ENCODE results near the gene SLC19A1. TPM values are rescaled to one million over a fixed set of nuclear protein-coding genes. Genes with fewer than 3 reads are reported as not detected.

Gene SLC19A1
- total RNA-seq, 1 experiment from 2014 or later, result 25.4 TPM

DNA sequence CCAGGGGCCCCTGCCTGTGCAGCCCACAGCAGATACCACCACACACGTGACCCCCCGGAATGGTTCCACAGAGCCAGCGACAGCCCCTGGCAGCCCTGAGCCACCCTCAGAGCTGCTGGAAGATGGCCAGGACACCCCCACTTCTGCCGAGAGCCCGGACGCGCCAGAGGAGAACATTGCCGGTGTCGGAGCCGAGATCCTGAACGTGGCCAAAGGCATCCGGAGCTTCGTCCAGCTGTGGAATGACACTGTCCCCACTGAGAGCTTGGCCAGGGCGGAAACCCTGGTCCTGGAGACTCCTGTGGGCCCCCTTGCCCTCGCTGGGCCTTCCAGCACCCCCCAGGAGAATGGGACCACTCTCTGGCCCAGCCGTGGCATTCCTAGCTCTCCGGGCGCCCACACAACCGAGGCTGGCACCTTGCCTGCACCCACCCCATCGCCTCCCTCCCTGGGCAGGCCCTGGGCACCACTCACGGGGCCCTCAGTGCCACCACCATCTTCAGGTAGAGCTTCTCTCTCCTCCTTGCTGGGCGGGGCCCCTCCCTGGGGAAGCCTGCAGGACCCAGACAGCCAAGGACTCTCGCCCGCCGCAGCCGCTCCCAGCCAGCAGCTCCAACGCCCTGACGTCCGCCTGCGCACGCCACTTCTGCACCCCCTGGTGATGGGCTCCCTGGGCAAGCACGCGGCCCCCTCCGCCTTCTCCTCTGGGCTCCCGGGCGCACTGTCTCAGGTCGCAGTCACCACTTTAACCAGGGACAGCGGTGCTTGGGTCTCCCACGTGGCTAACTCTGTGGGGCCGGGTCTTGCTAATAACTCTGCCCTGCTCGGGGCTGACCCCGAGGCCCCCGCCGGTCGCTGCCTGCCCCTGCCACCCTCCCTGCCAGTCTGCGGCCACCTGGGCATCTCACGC is 86.3 kb downstream of the SLC19A1 start:
- TF ChIP-seq, protein P1, sequence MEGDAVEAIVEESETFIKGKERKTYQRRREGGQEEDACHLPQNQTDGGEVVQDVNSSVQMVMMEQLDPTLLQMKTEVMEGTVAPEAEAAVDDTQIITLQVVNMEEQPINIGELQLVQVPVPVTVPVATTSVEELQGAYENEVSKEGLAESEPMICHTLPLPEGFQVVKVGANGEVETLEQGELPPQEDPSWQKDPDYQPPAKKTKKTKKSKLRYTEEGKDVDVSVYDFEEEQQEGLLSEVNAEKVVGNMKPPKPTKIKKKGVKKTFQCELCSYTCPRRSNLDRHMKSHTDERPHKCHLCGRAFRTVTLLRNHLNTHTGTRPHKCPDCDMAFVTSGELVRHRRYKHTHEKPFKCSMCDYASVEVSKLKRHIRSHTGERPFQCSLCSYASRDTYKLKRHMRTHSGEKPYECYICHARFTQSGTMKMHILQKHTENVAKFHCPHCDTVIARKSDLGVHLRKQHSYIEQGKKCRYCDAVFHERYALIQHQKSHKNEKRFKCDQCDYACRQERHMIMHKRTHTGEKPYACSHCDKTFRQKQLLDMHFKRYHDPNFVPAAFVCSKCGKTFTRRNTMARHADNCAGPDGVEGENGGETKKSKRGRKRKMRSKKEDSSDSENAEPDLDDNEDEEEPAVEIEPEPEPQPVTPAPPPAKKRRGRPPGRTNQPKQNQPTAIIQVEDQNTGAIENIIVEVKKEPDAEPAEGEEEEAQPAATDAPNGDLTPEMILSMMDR (IDR thresholded peaks at IDR 0.05; ENCODE audit: unreplicated experiment), result no peak
- Mint-ChIP-seq H3K27ac (ENCODE audit: low read depth, unreplicated experiment) (no peak overlapping the region), H3K4me1 (ENCODE audit: insufficient read depth, unreplicated experiment) (no peaks in the 10 kb centered on the region), H3K9me3 (ENCODE audit: unreplicated experiment) (no peaks in the 10 kb centered on the region), H3K36me3 (ENCODE audit: insufficient read depth, unreplicated experiment) (peaks cover 4% of the 10 kb centered on the region), H3K4me3 (ENCODE audit: unreplicated experiment) (peak overlapping the region; percentile 23), H3K27me3 (ENCODE audit: insufficient read depth, unreplicated experiment) (no peaks in the 10 kb centered on the region)
- POLR2A ChIA-PET, result no interaction called here
- DNase-seq (ENCODE audit: unreplicated experiment), result no peak
- BruUV-seq (replicated peaks), result no TSS peak
- intact Hi-C loops (cut with micrococcal nuclease), result no loop called here
- CTCF ChIA-PET, result no interaction called here

DNA sequence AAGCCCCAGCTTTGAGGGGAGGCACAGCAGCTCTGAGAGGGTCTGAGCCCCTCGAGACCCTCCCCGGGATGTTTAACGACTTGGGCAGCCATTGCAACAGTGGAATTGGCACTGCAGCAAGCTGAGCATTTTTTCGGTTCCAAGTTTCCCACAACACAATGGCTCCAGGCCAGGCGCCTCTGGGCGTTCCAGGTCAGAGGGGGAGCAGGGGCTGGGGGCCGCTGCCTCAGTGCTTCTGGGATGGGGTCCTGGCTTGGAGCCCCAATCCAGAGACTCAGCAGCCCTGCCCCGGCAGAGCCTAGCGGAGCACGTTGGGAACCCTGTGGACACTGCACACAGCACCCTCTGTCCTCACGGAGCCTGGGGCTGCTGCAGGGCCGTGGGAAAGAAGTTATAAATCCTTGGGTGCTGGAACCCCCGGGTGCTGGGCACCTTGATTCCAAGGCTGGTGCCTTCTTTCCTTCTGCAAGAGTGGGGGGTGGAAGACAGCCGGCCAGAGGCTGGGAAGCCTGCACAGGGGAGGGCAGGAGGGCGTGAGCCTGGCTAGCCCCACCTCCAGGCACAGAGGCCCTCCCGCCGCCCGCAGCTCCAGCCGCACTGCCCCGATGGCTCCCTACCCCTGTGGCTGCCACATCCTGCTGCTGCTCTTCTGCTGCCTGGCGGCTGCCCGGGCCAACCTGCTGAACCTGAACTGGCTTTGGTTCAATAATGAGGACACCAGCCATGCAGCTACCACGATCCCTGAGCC is 87.1 kb downstream of the SLC19A1 start:
- TF ChIP-seq, protein P1 (IDR thresholded peaks at IDR 0.05; ENCODE audit: unreplicated experiment), result no peak
- peak; percentile 50 for DNase-seq (ENCODE audit: unreplicated experiment)
- POLR2A ChIA-PET, result no interaction called here
- CTCF ChIA-PET, result no interaction called here
- Mint-ChIP-seq H3K27me3 (ENCODE audit: insufficient read depth, unreplicated experiment) (no peaks in the 10 kb centered on the region), H3K27ac (ENCODE audit: low read depth, unreplicated experiment) (no peak overlapping the region), H3K36me3 (ENCODE audit: insufficient read depth, unreplicated experiment) (peaks cover 5% of the 10 kb centered on the region), H3K9me3 (ENCODE audit: unreplicated experiment) (no peaks in the 10 kb centered on the region), H3K4me3 (ENCODE audit: unreplicated experiment) (peak overlapping the region; percentile 23), H3K4me1 (ENCODE audit: insufficient read depth, unreplicated experiment) (no peaks in the 10 kb centered on the region)
- intact Hi-C loops (cut with micrococcal nuclease), result no loop called here
- no TSS peak for BruUV-seq (replicated peaks)

DNA sequence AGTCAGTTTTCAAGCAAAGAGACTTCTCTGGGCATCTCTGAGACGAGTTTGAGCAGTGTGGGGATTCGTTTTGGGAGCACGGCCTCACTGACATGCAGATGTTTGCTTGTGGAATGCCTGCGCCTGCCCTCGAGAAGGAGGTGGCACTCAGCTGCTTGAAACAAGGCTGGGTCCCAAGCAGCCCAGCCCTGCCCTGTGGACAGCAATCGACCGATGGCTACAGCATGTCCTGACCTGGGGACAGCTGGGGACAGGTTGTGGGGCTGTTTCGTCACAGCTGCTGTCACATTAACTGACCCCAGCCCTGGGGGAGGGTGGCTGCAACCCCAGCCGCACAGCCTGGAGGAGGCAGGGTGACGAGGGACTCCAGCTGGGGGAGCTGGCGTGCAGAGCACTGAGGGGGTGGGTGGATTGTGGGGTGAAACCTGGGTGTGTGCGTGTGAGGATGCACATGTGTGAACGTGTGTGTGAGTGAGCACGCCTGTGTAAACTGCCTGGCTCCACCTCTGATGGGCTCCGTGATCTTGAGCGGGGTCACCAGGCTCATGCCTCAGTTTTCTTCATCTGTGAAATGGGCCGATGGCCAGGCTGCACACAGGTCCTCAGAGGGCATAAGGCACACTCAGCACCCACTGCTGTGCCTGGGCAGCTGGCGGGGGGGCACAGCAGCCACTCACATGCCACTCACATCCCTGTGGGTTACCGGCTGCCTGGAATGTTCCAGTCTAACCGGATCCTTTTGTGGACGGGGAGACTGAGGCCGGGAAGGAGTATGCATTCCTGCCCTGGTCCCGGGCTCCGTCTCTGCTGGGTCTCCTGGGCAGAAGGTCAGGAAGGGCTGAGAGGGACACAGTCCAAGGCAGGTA is 87.9 kb downstream of the SLC19A1 start:
- Mint-ChIP-seq H3K4me1 (ENCODE audit: insufficient read depth, unreplicated experiment) (no peaks in the 10 kb centered on the region), H3K36me3 (ENCODE audit: insufficient read depth, unreplicated experiment) (peaks cover 5% of the 10 kb centered on the region), H3K27me3 (ENCODE audit: insufficient read depth, unreplicated experiment) (no peaks in the 10 kb centered on the region), H3K9me3 (ENCODE audit: unreplicated experiment) (no peaks in the 10 kb centered on the region), H3K4me3 (ENCODE audit: unreplicated experiment) (no peak overlapping the region), H3K27ac (ENCODE audit: low read depth, unreplicated experiment) (no peak overlapping the region)
- POLR2A ChIA-PET, result no interaction called here
- TF ChIP-seq, protein P1 (IDR thresholded peaks at IDR 0.05; ENCODE audit: unreplicated experiment), result no peak
- no TSS peak for BruUV-seq (replicated peaks)
- DNase-seq (ENCODE audit: unreplicated experiment), result no peak
- CTCF ChIA-PET, result no interaction called here
- intact Hi-C loops (cut with micrococcal nuclease), result no loop called here
